ENCODE results near the gene C20orf202.

Gene C20orf202

DNA sequence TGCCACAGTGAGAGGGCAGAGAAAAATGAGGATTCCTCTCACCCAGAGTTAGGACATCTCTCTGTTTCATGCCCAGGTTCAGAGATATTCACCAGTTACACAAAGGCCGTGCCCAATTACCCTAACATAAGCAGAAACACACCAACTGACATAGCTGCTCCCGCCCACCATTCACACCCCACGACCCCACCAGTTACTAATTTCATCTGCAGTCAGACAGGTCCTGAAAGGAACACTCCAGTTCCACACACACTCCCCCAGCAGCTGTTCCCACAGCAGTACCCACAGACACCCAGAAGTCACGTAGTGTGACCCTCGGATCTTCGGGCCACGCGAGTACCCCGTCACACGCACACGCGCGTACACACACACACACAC, 19.0 kb upstream of the C20orf202 start:
- DNase-seq (ENCODE audit: low read depth in 1 of 2, low spot score in 1 of 2) = no peak

DNA sequence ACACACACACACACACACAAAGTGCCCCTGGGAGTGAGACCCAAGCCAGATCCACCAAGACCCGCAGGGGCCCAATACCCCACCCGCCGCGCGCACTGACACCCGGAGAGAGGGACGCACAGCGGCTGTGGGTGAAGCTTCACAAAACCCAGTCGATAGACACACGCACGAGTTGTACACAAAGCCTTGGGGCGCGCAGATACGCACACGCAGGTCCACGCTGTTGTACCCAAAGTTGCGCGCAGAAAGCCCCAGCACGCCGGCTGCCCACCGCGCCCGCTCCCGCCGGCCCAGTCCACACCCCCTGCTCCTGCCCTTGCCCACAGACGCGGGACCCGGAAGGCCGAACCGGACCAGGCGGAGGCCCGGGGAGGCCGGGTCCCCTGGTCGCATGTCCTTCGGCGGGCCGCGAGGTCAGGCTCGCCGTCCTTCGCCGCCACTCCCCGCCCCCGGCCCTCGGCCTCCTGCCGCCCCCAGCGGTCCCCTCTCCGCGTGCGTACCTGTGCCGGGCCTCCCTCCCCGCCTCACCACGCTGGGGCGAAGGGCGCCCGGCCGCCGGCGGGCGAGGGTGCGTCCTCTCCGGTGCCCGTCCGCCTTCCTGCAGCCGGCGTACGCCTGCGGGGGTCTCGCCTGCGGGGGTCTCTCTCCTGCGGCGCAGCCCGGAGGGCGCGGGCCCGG, 18.5 kb upstream of the C20orf202 start, which contains the start of gene TMEM74B:
TMEM74B (minus strand) TSS at position 344 of the 678 bp plus-strand sequence. CDS start 1,180 bp downstream, outside the sequence.
- no peak for DNase-seq (ENCODE audit: low read depth in 1 of 2, low spot score in 1 of 2)

DNA sequence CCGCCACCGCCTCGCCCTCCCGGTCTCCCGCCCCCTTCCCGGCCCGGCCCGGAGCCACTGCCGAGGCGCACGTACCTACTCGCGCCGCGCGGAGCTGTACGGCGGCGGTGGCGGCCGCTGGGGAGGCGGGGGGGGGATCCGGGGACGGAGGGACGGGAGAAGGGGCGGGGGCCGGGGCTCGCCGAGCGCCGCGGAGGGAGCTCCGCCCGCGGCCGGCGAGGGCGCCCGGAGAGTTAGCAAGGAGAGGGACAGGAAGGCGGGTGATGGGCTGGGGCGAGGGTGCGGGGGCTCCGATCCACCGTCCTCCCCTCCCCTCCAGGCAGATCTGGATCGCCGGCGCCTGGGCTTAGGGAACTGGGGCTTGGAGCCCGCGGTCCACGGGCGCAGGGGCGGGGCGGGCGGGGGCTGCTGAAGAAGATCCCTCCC, 17.9 kb upstream of the C20orf202 start:
- no peak for DNase-seq (ENCODE audit: low read depth in 1 of 2, low spot score in 1 of 2)

DNA sequence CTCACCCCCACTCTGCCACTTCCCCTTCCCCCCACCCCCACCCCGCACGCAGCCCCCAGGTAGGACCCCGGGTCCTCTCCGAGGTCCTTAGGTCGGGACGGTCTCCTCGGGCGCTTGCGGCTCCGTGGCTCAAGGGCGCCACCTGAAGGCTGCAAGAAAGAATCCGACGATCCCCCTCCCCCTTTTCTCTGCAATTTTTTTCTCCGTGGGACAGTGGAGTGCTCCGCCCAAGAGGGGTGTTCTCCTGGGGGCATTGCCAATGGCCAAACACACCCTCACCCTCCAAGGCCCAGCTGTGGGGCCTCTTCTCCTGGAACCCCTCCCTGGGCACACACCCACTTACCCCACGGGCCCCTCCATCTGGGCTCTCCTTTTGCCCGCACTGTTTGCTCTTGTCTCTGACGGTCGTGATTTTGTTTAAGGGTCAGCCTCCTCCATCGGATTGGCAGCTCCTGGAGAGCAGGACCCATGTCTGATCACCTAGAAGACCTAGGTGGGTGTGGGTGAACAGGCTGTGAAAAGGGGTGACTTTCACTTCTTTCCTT, 17.4 kb upstream of the C20orf202 start:
- DNase-seq (ENCODE audit: low read depth in 1 of 2, low spot score in 1 of 2) = peak in 1 of 2 donors; percentile 30

DNA sequence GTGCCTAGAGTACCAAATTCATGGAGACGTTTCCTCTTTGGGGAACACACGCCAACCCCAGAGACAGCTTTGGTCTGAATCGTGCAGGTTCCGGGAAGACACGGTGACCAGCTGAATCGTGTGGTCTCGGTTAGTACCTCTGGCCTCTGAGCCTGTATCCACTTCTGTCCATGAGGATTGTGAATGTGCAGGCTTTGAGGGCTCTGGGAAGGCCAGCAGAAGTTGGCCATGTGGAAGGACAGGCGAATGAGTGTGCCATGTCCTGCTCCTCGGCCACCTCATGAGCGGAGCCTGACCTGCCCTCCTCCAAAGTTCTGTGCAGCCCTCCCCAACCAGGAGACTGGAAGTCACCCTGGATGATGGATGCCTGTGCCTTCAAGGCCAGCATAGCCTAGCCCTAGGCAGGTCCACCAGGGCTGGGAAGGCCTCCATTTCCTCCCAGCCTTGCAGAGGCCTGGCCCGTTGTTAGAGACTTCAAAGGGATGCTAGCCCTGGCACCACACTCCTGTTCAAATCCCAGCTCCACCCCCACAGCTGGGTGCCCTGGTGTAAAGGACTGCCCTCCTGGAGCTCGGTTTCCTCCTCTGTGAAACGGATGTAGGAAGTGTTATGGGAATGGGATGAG, 16.8 kb upstream of the C20orf202 start:
- no peak for DNase-seq (ENCODE audit: low read depth in 1 of 2, low spot score in 1 of 2)

DNA sequence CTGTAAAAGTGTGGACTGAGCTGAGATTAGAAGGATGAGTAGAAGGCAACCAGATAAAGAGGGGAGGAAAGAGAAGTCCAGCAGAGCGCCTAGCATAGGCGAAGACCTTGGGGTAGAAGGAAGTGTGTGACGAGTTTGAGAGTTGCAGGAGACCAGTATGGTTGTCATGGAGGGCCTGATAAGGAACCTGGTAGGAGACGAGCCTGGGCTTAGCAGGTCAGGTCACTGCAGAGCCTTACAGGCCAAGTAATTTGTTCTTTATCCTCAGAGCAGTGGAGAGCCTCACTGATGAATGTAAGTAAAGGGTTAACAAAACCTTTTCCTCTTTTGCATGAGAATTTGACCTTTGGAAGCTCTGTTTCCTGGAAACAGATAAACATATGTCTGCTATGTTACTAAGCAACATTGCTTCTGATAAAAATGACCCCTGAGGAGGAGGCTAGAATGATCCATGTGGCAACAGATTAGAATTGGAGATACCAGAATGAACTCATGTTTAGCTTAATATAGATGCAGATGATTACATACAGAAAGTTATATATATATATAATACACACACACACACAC, 15.6 kb upstream of the C20orf202 start:
- no peak for DNase-seq (ENCODE audit: low read depth in 1 of 2, low spot score in 1 of 2)

DNA sequence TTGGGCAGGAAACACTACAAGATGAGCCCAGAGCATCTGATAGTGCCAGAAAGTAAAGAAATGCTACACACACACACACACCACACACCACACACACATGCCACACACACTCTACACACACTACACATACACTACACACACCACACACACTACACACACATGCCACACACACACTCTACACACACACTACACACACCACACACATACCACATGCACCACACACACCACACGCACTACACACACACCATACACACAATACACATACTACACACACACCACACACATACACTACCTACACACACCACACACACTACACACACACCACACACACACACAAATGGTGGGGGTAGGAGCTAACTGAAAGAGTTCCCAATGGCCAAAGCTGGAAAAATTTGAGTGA, 14.9 kb upstream of the C20orf202 start:
- DNase-seq (ENCODE audit: low read depth in 1 of 2, low spot score in 1 of 2) = no peak

DNA sequence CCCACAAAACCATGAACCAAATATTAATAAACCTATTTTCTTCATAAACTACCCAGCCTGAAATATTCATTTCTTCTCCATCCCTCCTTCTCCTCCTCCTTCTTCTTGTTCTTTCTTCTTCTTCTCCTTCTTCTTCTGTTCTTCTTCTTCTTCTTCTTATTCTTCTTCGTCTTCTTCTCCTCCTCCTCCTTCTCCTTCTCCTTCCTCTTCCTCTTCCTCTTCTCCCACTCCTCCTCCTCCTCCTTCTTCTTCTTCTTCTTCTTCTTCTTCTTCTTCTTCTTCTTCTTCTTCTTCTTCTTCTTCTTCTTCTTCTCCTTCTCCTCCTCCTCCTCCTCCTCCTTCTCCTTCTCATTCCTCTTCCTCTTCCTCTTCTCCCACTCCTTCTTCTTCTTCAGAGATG, 13.4 kb upstream of the C20orf202 start:
- DNase-seq (ENCODE audit: low read depth in 1 of 2, low spot score in 1 of 2) = no peak

DNA sequence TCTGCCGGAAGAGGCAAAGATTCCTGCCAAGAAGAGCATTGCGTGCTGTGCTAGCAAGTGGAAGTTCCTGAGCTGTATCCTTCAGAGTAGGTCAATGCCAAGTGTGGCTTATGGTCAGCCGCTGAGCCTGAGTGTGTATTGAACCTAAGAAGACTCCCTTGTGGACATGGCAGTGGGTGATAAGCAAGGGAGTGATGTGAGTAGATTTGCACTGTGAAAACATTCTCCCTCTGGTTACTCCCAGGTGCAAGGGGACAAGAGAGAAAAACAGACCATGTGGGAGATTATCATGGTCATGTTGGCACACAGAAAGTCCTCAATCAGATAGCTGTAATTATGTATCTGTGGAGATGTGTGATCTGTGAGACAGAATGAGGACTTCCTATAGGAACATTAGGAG, 12.4 kb upstream of the C20orf202 start:
- DNase-seq (ENCODE audit: low read depth in 1 of 2, low spot score in 1 of 2) = no peak

DNA sequence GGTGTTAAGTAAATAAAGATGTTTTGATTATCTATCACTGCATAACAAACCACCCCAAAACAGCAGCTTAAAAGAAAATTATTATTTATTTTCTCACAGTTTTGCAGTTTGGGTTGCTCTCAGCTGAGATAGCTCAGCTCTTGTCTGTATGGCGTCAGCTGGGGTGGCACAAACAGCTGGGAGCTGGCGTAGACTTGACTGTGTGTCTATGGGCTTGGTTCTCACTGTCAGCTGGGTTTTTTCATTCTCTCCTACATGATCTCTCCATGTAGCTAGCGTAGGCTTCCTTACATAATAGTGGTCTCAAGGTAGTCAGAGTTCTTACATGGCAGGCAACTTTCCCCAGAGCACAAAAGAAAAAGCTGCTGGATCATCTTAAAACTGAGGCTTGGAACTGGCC, 12.0 kb upstream of the C20orf202 start:
- DNase-seq (ENCODE audit: low read depth in 1 of 2, low spot score in 1 of 2) = no peak

DNA sequence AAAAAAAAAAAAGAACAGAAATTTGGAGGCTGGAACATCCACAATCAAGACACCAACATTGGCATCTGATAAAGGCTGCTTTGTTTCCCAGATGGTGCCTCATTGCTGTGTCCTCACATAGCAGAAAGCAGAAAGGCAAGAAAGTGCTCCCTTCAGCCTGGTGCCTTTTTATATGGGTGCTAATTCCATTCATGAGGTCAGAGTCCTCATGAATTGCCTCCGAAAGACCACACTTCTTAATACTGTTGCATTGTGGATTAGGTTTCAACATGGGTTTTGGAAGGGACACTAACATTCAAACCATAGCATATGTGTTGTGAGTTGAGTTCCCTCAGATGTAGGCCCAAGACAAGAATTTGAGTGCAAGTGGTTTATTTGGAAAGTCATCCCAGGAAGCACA, 8.0 kb upstream of the C20orf202 start:
- DNase-seq (ENCODE audit: low read depth in 1 of 2, low spot score in 1 of 2) = no peak

DNA sequence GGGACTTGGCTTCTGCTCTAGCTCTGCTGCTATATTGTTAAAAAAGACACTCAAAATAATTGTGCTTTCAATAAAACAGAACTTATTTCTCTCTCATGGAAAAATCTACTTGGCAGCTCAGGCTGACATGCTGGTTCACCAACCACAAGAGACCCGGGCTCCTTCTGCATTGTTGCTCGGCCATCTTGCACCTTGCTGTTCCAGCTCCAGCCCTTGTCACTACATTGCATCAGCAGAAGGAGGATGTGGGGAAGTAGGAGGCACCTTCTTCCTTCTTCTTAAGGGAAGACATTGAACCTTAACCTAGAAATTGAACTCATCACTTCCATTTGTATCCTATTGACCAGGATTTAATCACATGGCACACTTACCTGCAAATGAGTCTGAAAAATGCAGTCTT, 6.6 kb upstream of the C20orf202 start:
- DNase-seq (ENCODE audit: low read depth in 1 of 2, low spot score in 1 of 2) = no peak

DNA sequence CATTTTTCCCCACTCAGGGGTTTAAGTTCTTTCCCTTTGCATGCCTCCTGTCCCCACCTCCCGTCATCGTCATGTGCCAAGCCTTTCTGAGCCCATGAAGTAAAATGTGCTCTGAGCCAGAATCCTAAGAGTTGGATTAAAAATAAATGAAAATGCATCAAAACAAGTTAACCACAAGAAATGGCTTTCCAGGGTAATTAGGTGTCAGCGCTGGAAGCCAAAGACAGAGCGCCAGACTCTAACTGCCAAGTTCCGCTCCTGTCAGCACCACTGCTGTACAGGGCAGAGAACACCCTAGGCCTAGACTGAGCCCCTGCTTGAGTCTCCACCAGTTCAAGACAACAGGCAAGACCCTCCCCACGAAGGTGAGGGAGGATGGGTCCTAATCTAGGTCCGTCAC, 5.5 kb upstream of the C20orf202 start:
- DNase-seq (ENCODE audit: low read depth in 1 of 2, low spot score in 1 of 2) = no peak

DNA sequence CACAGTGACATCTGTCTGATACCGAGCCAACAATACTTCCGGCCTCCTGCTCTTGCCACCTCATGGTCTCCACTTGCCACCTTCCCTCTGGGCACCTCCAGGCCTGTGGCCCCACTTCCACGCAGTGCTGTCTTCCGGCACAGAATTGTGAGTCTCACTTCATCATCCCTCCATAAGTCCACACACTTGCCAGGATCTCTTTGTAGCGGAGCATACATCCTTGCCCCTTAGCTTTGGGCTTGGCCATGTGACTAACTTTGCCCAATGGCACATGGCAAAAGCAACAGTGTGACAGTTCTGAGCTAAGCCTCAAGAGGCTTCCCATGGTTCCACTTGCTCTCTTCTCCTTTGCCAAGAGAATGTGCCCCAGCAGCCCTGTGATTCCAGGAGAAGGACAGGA, 4.5 kb upstream of the C20orf202 start:
- DNase-seq (ENCODE audit: low read depth in 1 of 2, low spot score in 1 of 2) = no peak

DNA sequence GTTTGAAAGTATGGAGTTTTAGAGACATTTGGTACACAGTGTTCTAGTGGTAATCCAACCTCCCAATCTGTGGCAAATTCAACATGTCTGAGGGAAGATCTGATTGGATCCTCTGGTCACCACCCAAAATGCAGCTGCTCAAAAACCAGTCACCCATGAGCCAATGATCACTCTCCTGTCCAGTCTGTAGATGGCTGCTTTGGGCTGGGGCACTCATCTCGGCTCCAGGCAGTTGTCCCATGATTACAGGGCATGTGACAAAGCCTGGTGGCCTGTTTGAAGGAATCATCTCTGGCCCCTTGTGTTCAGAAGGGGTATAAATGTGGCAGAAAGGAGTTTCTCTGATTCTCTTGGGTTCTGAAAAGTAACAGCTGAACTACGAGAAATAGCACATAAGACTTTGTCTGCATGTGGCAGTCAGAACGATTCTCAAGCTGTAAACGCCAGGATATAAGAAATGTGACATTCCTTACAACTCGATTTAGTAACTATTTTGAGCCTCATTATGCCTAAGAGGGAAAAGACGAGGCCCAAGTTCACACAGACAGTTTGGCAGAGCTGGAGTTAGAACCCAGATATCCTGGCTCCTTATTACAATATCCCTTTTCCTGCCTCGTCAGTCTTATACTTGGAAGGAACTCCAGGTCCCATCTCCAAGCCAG, 3.9 kb upstream of the C20orf202 start:
- no peak for DNase-seq (ENCODE audit: low read depth in 1 of 2, low spot score in 1 of 2)

DNA sequence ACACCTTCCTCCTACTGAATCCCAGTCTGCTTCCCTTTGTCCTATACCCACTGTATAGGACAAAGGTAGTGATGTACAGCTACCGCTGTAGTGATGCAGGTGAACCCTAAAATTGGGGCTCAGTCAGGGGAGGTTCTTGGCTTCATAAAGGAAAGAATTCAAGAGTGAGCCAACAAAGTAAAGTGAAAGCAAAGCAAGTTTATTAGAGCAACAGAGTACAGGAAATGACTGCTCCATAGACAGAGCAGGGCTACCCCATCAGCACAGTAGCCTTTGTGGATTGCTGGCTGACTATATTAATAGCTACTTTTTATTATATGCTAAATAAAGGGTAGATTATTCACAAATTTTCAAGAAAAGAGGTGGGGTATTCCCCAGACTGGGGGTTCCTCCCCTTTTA, 3.3 kb upstream of the C20orf202 start:
- DNase-seq (ENCODE audit: low read depth in 1 of 2, low spot score in 1 of 2) = no peak

DNA sequence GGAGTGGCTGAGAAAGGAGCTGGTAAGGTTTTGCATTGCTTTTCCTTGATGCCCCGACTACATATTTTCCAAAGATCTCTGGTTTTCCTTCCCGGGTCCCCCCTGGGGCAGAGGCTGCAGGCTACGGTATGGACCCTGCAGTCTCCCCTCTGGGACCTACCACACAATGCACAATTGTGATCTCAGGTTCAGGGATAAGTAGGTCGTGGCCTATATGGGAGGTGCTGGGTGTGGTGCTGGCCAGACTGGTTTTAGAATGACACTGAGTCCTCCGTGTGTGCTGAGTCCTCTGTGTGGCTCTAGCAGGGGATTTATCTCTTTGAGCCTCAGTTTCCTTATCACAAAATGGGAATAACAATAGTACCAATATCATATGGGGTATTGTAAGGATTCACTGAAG, 376 bp downstream of the C20orf202 start:
- no peak for DNase-seq (ENCODE audit: low read depth in 1 of 2, low spot score in 1 of 2)

DNA sequence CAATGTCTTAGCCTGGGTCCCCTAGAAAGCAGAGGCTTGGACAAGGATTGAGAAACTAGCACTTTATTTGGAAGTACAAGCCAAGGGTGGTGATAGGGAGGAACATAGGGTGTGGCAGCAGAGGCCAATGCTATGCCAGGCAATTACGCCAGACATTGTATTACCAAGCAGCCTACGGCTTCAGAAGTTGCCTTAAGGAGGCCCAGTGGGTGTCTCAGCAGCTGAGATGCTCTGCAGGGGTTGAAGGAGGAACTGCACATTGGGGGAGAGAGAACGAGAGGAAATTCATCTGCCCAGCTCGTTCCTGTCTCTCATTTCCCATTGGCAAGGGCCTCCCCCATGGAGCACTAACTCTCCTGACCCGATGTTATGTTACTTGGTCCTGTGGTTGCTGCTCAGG, 859 bp downstream of the C20orf202 start:
- DNase-seq (ENCODE audit: low read depth in 1 of 2, low spot score in 1 of 2) = no peak

DNA sequence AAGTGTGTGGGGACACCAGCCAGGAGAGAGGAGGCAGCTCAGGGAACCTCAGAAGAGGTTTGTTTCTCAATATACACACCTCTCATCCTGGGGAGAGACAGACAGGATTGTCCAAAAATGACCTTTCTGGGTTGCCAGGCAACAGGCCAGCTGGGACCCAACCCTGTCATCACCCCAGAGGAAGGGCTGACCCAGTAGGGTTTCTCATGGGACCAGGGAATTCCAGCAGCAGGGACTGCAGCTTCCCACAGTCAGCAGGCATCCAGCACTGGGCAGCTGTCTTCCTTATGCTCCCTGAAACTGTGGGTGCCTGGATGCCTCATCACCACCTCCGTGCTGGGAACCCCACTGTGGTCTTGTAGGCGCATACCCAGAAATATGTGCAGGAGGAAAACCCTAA, 1.3 kb downstream of the C20orf202 start:
- DNase-seq (ENCODE audit: low read depth in 1 of 2, low spot score in 1 of 2) = no peak

DNA sequence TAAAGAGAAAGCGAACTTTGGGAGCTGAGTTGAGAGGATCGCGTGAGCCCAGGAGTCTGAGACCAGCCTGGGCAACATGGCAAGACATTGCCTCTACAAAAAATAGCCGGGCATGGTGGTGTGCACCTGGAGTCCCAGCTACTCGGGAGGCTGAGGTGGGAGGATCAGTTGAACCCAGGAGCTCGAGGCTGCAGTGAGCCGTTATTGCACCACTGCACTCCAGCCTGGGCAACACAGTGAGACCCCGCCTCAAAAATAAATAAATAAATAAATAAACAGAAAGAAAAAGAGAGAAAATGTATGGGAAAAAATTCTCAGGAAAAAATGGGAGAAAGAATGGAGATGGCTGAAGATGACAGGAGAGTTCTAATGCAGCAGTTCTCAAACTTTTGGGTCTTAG, 2.5 kb downstream of the C20orf202 start:
- DNase-seq (ENCODE audit: low read depth in 1 of 2, low spot score in 1 of 2) = no peak

DNA sequence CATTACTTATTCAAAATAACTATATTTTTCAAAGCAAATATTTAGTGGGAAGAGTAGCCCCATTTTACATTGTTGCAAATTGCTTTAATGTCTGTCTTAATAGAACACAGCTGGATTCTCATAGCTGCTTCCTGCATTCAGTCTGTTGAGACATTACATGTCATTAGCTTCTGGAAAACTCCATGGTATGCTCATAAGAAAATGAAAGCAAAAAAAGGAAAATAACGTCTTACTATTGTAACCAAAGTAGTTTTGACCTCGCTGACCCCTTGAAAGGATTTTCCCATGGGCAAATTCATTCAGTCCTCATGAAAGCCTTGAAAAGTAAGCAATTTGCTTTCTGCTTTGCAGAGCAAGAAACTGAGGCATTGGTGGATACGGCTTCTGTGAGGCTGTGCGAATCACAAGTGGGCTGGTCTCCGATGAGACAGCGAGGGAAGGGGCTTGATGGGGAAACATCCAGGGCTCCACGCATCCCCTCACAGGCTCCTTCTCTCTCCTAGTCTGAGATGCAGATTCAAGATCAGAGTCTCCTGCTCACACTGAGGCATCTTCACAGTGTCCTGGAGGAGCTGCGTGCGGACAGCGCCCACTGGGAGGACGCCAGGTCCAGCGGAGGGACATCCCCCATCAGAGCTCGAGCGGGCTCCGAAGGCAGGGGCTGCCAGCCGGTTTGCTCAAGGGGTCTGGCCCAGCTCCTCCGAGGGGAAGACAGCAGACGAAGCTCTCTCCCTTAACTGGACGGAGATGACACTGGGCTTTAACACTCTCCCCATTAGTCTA, 3.3 kb downstream of the C20orf202 start:
- DNase-seq (ENCODE audit: low read depth in 1 of 2, low spot score in 1 of 2) = no peak
